ENCODE results near the gene PFKFB1. TPM values are rescaled to one million over a fixed set of nuclear protein-coding genes. Genes with fewer than 3 reads are reported as not detected.

PFKFB1 gene
- polyA plus RNA-seq, 2 of the 4 experiments (the other 2 are of a cell fraction), result 0.04 to 0.28 TPM

- 97% methylated on average over 12 of the region's 18 CpGs for WGBS (ENCODE audit: missing lambda C conversion rate)
- ChIA-PET CTCF (interaction anchor here (1.1 kb wide), 1 partner anchor 365 kb away, joined by 3 read pairs; no protein-coding TSS in a partner anchor), POLR2A (interaction anchor here (1.2 kb wide), 1 partner anchor 367 kb away, joined by 3 read pairs; no protein-coding TSS in a partner anchor)
- Histone ChIP-seq H3K4me2 (peak overlapping the region; percentile 39; the same call in 2 of the 3 replicates), H3K9me3 (no peaks in the 10 kb centered on the region), H3K4me1 (peaks cover 23% of the 10 kb centered on the region), H3K27ac (peak overlapping the region in 1 of 2 experiments; percentile 66; a peak in 3 of 6 replicates), H3K4me3 (no peak overlapping the region)
- no peak for TF ChIP-seq PBX3 (IDR thresholded peaks at IDR 0.05)
- no peak for DNase-seq (ENCODE audit: low read depth in 1 of 2, low spot score in 1 of 2)
- no peak for ATAC-seq
- FAIRE-seq, result no peak
Measured at GRCh38 chrX:55006827-55007621, 13.0 kb upstream of the PFKFB1 start.

DNA sequence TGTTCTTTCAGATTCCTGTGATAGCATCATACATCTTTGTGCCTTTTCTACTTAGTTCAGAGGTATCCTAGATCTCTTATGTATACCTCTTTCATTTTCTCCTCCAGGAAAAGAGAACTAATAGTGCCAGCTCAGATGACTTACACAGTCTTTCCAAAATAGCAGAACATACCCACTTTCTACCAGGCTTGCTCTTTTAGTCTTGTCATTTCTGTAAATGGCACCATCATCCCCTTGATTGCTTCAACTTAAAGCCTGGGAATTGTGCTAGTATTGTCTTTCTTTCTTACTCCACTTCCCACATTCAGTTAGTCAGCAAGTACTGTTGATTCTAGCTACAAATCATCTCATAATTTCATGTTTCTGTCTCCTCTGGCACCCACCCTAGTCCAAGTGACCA lies 11.3 kb upstream of the PFKFB1 start:
- CTCF ChIA-PET, result no interaction called here
- DNase-seq (ENCODE audit: low read depth in 1 of 2, low spot score in 1 of 2) (no peak), FAIRE-seq (peak; percentile 56), ATAC-seq (no peak)
- Histone ChIP-seq H3K4me1 (peaks cover 27% of the 10 kb centered on the region), H3K27ac (no peak overlapping the region), H3K4me2 (no peak overlapping the region), H3K9me3 (no peaks in the 10 kb centered on the region), H3K4me3 (no peak overlapping the region)
- no peak for TF ChIP-seq EHMT2 (IDR thresholded peaks at IDR 0.05; ENCODE audit: low read depth)
- no peak for TF ChIP-seq PHF8 (IDR thresholded peaks at IDR 0.05; ENCODE audit: borderline replicate concordance, low read depth)
- no peak for TF ChIP-seq HOXB13 (CRISPR knock-in tag; IDR thresholded peaks at IDR 0.05; ENCODE audit: low read depth)
- TF ChIP-seq POLR2A (IDR thresholded peaks at IDR 0.05; ENCODE audit: low read length), result no peak
- no peak for TF ChIP-seq NR3C1 (IDR thresholded peaks at IDR 0.05)
- no peak for TF ChIP-seq TP53 (CRISPR knock-in tag; IDR thresholded peaks at IDR 0.05)
- no peak for TF ChIP-seq BHLHE40 (IDR thresholded peaks at IDR 0.05; ENCODE audit: low read depth, low read length)
- TF ChIP-seq, protein P1, sequence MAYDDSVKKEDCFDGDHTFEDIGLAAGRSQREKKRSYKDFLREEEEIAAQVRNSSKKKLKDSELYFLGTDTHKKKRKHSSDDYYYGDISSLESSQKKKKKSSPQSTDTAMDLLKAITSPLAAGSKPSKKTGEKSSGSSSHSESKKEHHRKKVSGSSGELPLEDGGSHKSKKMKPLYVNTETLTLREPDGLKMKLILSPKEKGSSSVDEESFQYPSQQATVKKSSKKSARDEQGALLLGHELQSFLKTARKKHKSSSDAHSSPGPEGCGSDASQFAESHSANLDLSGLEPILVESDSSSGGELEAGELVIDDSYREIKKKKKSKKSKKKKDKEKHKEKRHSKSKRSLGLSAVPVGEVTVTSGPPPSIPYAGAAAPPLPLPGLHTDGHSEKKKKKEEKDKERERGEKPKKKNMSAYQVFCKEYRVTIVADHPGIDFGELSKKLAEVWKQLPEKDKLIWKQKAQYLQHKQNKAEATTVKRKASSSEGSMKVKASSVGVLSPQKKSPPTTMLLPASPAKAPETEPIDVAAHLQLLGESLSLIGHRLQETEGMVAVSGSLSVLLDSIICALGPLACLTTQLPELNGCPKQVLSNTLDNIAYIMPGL (CRISPR knock-in tag; IDR thresholded peaks at IDR 0.05; ENCODE audit: borderline replicate concordance), result no peak
- TF ChIP-seq NPAS2 (CRISPR knock-in tag; IDR thresholded peaks at IDR 0.05; ENCODE audit: borderline replicate concordance), result no peak
- TF ChIP-seq RARB (CRISPR knock-in tag; IDR thresholded peaks at IDR 0.05), result no peak
- POLR2A ChIA-PET, result no interaction called here

GRCh38 chrX:55004231-55004630 lies 10.2 kb upstream of the PFKFB1 start:
- ChIA-PET POLR2A (no interaction called here), CTCF (no interaction called here)
- no peak overlapping the region for H3K4me3 ChIP-seq
- DNase-seq (ENCODE audit: low read depth in 1 of 2, low spot score in 1 of 2) (no peak), FAIRE-seq (no peak), ATAC-seq (no peak)
- no peaks in the 10 kb centered on the region for H3K9me3 ChIP-seq
- no peak overlapping the region for H3K4me2 ChIP-seq
- TF ChIP-seq NPAS2 (CRISPR knock-in tag; IDR thresholded peaks at IDR 0.05; ENCODE audit: borderline replicate concordance) (no peak), TFCP2L1 (CRISPR knock-in tag; IDR thresholded peaks at IDR 0.05) (no peak), SREBF2 (IDR thresholded peaks at IDR 0.05) (no peak)
- no CpG with 5 or more reads among the region's 1 CpG for WGBS (ENCODE audit: missing lambda C conversion rate)
- H3K4me1 ChIP-seq, result peaks cover 27% of the 10 kb centered on the region
- H3K27ac ChIP-seq, result no peak overlapping the region

- 2% methylated on average over 29 of the region's 55 CpGs for WGBS (ENCODE audit: missing lambda C conversion rate)
- ChIA-PET CTCF (interaction anchor here (0.8 to 2.8 kb wide), 3 partner anchors 15 to 360 kb away, joined by 3 to 17 read pairs (median 4); no protein-coding TSS in a partner anchor), POLR2A (interaction anchor here (0.5 to 2.1 kb wide), 14 partner anchors 9 to 1918 kb away, joined by 3 to 36 read pairs (median 4); partner anchors contain the start of gene TSPYL2)
- H3K9me3 ChIP-seq, result no peaks in the 10 kb centered on the region
- peak within 1 kb of the TSS; percentile 89 for H3K4me2 ChIP-seq
- FAIRE-seq, result peak; percentile 100
- peak; percentile 83 to 96 for DNase-seq (ENCODE audit: low read depth in 1 of 2, low spot score in 1 of 2)
- ATAC-seq, result peak; percentile 98 to 99
- H3K27ac ChIP-seq, result peak within 1 kb of the TSS; percentile 82 to 96
- peaks cover 5% of the 10 kb centered on the region; the same call in 2 of the 3 replicates for H3K4me1 ChIP-seq
- H3K4me3 ChIP-seq, result peak within 1 kb of the TSS; percentile 63
- TF ChIP-seq CHD2 (IDR thresholded peaks at IDR 0.05; ENCODE audit: low read length, partially characterized antibody), result no peak
- TF ChIP-seq RAD21 (conservative IDR thresholded peaks at IDR 0.05 in 1 of 2, IDR thresholded peaks at IDR 0.05 in 1 of 2), result no peak
- TF ChIP-seq HEYL (CRISPR knock-in tag; IDR thresholded peaks at IDR 0.05), result no peak
- 0 out of 2 replicates have a peak, but pooled peaks have one; percentile 17 for TF ChIP-seq MYC (IDR thresholded peaks at IDR 0.05; ENCODE audit: borderline replicate concordance, low read length)
- TF ChIP-seq ZFP36 (IDR thresholded peaks at IDR 0.05; ENCODE audit: borderline replicate concordance, partially characterized antibody), result no peak
- TF ChIP-seq HDAC2 (IDR thresholded peaks at IDR 0.05), result no peak
- TF ChIP-seq RCOR1 (IDR thresholded peaks at IDR 0.05; ENCODE audit: low read depth, low read length), result no peak
- no peak for TF ChIP-seq GATA3 (IDR thresholded peaks at IDR 0.05; ENCODE audit: borderline replicate concordance)
- TF ChIP-seq POLR2A (IDR thresholded peaks at IDR 0.05; ENCODE audit: low read length), result peak; percentile 89
- TF ChIP-seq PHF8 (IDR thresholded peaks at IDR 0.05; ENCODE audit: borderline replicate concordance, low read depth), result peak; percentile 45
- TF ChIP-seq ZC3H11A (IDR thresholded peaks at IDR 0.05), result no peak
- TF ChIP-seq HES2 (IDR thresholded peaks at IDR 0.05), result no peak
- TF ChIP-seq FOSB (CRISPR knock-in tag; IDR thresholded peaks at IDR 0.05), result no peak
- no peak for TF ChIP-seq EHMT2 (IDR thresholded peaks at IDR 0.05; ENCODE audit: low read depth)
- TF ChIP-seq ZNF302 (CRISPR knock-in tag; IDR thresholded peaks at IDR 0.05), result no peak
- no peak for TF ChIP-seq TP53 (CRISPR knock-in tag; IDR thresholded peaks at IDR 0.05)
Measured at GRCh38 chrX:54999717-55000598, 6.0 kb upstream of the PFKFB1 start, which contains the start of gene APEX2. Gene APEX2, plus strand, starts transcription at chrX:55000363. Its CDS starts 60 bp downstream, at chrX:55000423.
